Nephron (organoid): Measurements from ENCODE around the gene DPH2.
A peak's percentile ranks its signal among the peaks of the same experiment; 100 is the strongest.

Experiments used
- H3K27ac Mint-ChIP-seq, 3 experiments: 2 replicates each; pipeline ENCODE4 v1.8.0; 2020; ENCODE audit warnings: mixed read lengths in 3 of 3, mild to moderate bottlenecking in 2 of 3, moderate library complexity in 1 of 3
- H3K27me3 Mint-ChIP-seq: 2 replicates; pipeline ENCODE4 v1.8.0; 2021; ENCODE audit warnings: low read depth, mild to moderate bottlenecking, moderate library complexity, mixed read lengths
- H3K36me3 Mint-ChIP-seq: 2 replicates; pipeline ENCODE4 v1.8.0; 2020; ENCODE audit warnings: low read depth, mixed read lengths
- H3K4me1 Mint-ChIP-seq: 2 replicates; pipeline ENCODE4 v1.8.0; 2020; ENCODE audit warnings: mixed read lengths
- H3K4me3 Mint-ChIP-seq, 3 experiments: 2 replicates each; pipeline ENCODE4 v1.8.0; 2020; ENCODE audit warnings: mild to moderate bottlenecking in 3 of 3, mixed read lengths in 3 of 3, moderate library complexity in 2 of 3
- H3K9me3 Mint-ChIP-seq: 2 replicates; pipeline ENCODE4 v1.8.0; 2020; ENCODE audit warnings: mixed read lengths
- CTCF ChIP-seq, 3 experiments: fragments of 200-600 bp; sonication (generic); IDR thresholded peaks; one replicate each; pipeline ENCODE4 v1.5.0; 2021; ENCODE audit warnings: antibody characterized with exemption in 3 of 3; ENCODE audit not compliant: unreplicated experiment in 3 of 3

Gene DPH2

GRCh38 chr1:44010935-44011471 lies 41.2 kb downstream of the DPH2 start:
- H3K4me1 Mint-ChIP-seq = peaks cover 12% of the 10 kb centered on the region
- H3K27me3 Mint-ChIP-seq = peaks cover 8% of the 10 kb centered on the region
- H3K4me3 Mint-ChIP-seq = no peak overlapping the region
- no peak overlapping the region for H3K27ac Mint-ChIP-seq
- H3K9me3 Mint-ChIP-seq = no peaks in the 10 kb centered on the region
- peaks cover 16% of the 10 kb centered on the region for H3K36me3 Mint-ChIP-seq
- no peak for TF ChIP-seq CTCF (IDR thresholded peaks at IDR 0.05; ENCODE audit: unreplicated experiment in 3 of 3)

- no peaks in the 10 kb centered on the region for H3K9me3 Mint-ChIP-seq
- H3K4me3 Mint-ChIP-seq = no peak overlapping the region
- peaks cover 14% of the 10 kb centered on the region for H3K36me3 Mint-ChIP-seq
- TF ChIP-seq CTCF (IDR thresholded peaks at IDR 0.05; ENCODE audit: unreplicated experiment in 3 of 3) = no peak
- H3K27me3 Mint-ChIP-seq = peaks cover 4% of the 10 kb centered on the region
- H3K4me1 Mint-ChIP-seq = peaks cover 12% of the 10 kb centered on the region
- no peak overlapping the region for H3K27ac Mint-ChIP-seq
These were observed 42.6 kb downstream of the DPH2 start for GRCh38 chr1:44012404-44012803.

- Mint-ChIP-seq H3K9me3 (no peaks in the 10 kb centered on the region), H3K36me3 (peaks cover 7% of the 10 kb centered on the region), H3K4me3 (no peak overlapping the region), H3K27me3 (peaks cover 4% of the 10 kb centered on the region), H3K27ac (no peak overlapping the region), H3K4me1 (peaks cover 12% of the 10 kb centered on the region)
- no peak for TF ChIP-seq CTCF (IDR thresholded peaks at IDR 0.05; ENCODE audit: unreplicated experiment in 3 of 3)
These were observed 43.3 kb downstream of the DPH2 start for GRCh38 chr1:44012941-44013609.

GRCh38 chr1:44013949-44014348 lies 44.1 kb downstream of the DPH2 start:
- Mint-ChIP-seq H3K4me3 (no peak overlapping the region), H3K27me3 (peaks cover 4% of the 10 kb centered on the region), H3K36me3 (peaks cover 3% of the 10 kb centered on the region), H3K9me3 (no peaks in the 10 kb centered on the region), H3K4me1 (peaks cover 12% of the 10 kb centered on the region), H3K27ac (no peak overlapping the region)
- no peak for TF ChIP-seq CTCF (IDR thresholded peaks at IDR 0.05; ENCODE audit: unreplicated experiment in 3 of 3)

- TF ChIP-seq CTCF (IDR thresholded peaks at IDR 0.05; ENCODE audit: unreplicated experiment in 3 of 3) = no peak
- Mint-ChIP-seq H3K27me3 (peaks cover 4% of the 10 kb centered on the region), H3K27ac (peak overlapping the region in 1 of 3 experiments; percentile 9), H3K4me3 (no peak overlapping the region), H3K9me3 (no peaks in the 10 kb centered on the region), H3K4me1 (peaks cover 12% of the 10 kb centered on the region), H3K36me3 (peaks cover 2% of the 10 kb centered on the region)
These were observed 44.7 kb downstream of the DPH2 start for GRCh38 chr1:44014365-44015104.
